Measurements from ENCODE around the gene TNNI2.
A peak's percentile ranks its signal among the peaks of the same experiment; 100 is the strongest.
"Not testable (repeated sequence)": the region's sequence is repeated elsewhere in the genome, so short reads cannot be mapped to it uniquely, and the experiment has no call there.

The TNNI2 gene

DNA sequence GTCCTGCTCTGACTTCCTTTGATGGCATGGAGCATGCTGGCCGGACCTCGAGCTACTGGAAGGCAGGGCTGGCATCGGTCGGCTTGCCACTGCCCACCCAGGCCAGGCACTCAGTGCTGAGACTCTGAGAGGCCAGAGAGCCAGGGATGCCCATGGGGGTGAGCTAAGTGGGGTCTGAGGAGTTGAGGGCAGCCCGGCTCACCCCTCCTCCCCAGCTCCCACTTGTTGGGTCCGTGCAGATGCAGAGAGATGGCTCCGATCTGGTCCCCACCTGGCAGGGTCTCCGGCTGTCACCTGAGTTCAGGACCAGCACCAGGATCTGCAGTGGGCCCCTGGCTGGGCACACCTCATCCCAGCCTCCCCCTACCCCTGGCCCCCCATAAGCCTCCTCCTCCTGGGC, 27.4 kb downstream of the TNNI2 start:
- no peak for TF ChIP-seq JUND (IDR thresholded peaks at IDR 0.05; ENCODE audit: low read depth)
- in situ Hi-C loops (cut with HindIII; ENCODE audit: low pct_unique_long_range_greater_than_20kb, low sequenced_read_pairs), result no loop called here
- DNase-seq (ENCODE audit: low read depth in 1 of 2, low spot score in 1 of 2), result no peak

DNA sequence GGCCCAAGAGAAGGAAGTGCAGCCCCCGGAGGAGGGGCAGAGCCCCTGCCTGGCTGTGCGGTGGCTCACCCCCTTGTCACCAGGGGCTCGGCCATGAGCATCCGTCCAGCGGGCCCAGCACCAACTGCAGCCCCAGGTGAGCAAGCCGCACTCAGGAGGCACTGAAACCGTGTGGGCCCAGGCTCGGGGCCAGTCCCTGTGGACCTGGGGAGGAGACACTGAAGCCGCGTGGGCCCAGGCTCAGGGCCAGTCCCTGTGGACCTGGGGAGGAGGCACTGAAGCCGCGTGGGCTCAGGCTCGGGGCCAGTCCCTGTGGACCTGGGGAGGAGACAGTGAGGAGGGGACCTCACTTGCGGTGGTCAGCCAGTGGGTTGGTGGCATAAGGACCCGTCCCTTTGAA, 28.0 kb downstream of the TNNI2 start:
- no peak for DNase-seq (ENCODE audit: low read depth in 1 of 2, low spot score in 1 of 2)
- in situ Hi-C loops (cut with HindIII; ENCODE audit: low pct_unique_long_range_greater_than_20kb, low sequenced_read_pairs), result no loop called here
- no peak for TF ChIP-seq JUND (IDR thresholded peaks at IDR 0.05; ENCODE audit: low read depth)

DNA sequence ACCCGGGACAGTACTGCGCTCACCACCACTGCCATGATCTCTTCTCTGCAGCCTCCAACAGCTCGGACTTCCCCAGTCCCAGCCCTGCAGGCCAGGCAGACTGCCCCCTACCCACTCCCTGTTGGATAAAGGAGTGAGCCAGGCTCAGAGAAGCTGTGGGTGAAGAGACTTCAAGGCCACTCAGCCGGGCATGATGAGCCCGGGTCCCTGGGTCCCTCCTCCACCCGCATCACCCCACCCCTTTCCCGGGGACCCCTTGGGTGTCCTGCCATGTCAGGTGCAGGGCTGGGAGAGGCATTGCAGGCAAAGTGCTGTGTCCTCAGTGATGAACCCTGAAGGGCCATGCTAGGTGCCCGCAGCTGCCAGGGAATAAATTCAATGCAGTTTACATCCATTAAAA, 28.6 kb downstream of the TNNI2 start:
- TF ChIP-seq JUND (IDR thresholded peaks at IDR 0.05; ENCODE audit: low read depth), result no peak
- no peak for DNase-seq (ENCODE audit: low read depth in 1 of 2, low spot score in 1 of 2)
- in situ Hi-C loops (cut with HindIII; ENCODE audit: low pct_unique_long_range_greater_than_20kb, low sequenced_read_pairs), result no loop called here

DNA sequence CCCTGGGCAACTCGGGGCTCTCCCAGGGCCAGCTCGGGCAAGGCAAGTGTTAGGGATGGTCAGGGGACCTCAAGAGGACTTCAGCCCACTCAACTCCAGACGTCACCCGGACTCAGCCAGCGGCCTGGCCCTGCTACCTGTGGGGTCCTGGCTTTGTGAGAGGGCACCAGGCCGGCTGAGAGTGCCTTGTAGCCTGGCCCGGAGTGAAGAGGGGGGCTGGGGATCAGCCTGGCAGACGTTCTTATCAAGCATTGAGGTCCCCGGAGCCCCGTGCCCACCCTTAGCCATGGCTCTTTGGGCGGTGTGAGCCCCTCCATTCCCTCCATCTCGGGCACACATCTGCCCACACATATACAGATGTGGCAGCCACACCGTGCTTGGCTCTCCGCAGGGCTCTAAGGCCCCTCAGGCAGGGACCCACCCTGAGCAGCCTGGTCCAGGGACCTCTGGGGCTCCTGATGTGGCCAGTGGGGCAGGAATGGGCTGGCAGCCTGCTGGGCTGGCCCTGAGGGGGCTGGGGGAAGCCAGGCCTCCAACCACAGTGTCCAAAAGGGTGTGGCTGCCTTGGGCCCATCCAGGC, 29.4 kb downstream of the TNNI2 start:
- TF ChIP-seq JUND (IDR thresholded peaks at IDR 0.05; ENCODE audit: low read depth), result no peak
- no peak for DNase-seq (ENCODE audit: low read depth in 1 of 2, low spot score in 1 of 2)
- in situ Hi-C loops (cut with HindIII; ENCODE audit: low pct_unique_long_range_greater_than_20kb, low sequenced_read_pairs), result no loop called here

DNA sequence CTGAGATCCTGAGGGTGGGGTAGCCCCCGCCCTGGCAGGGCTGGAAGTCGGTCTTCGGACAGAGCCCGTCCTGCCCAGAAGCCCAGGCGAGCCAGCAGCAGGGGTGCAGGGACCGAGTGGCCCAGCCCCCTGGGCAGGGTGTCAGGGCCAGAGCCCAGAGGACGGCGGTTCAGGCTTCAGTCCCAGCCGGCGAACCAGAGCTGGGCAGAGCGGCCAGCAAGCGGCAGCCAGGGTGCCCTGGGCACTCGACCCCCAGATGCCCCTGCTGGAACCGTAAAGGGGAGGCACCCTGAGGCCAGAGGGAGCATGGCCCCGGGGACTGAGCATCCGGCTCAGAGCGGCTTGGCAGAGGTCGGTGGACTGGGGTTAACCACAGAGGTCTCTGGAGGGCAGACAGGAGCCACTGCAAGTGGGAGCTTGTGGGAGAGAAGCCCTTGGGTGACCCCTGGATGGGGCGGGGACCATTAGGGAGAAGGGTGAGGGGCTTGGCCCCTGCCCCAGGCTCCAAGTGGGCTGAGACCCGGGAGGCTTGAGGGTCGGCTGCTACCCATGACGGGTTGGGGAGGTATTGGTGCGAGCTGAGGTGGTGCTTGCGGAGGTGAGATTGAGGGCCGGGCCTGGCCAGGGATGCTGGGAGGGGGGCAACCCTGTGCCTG, 30.0 kb downstream of the TNNI2 start:
- in situ Hi-C loops (cut with HindIII; ENCODE audit: low pct_unique_long_range_greater_than_20kb, low sequenced_read_pairs), result no loop called here
- DNase-seq (ENCODE audit: low read depth in 1 of 2, low spot score in 1 of 2), result no peak
- TF ChIP-seq JUND (IDR thresholded peaks at IDR 0.05; ENCODE audit: low read depth), result no peak

DNA sequence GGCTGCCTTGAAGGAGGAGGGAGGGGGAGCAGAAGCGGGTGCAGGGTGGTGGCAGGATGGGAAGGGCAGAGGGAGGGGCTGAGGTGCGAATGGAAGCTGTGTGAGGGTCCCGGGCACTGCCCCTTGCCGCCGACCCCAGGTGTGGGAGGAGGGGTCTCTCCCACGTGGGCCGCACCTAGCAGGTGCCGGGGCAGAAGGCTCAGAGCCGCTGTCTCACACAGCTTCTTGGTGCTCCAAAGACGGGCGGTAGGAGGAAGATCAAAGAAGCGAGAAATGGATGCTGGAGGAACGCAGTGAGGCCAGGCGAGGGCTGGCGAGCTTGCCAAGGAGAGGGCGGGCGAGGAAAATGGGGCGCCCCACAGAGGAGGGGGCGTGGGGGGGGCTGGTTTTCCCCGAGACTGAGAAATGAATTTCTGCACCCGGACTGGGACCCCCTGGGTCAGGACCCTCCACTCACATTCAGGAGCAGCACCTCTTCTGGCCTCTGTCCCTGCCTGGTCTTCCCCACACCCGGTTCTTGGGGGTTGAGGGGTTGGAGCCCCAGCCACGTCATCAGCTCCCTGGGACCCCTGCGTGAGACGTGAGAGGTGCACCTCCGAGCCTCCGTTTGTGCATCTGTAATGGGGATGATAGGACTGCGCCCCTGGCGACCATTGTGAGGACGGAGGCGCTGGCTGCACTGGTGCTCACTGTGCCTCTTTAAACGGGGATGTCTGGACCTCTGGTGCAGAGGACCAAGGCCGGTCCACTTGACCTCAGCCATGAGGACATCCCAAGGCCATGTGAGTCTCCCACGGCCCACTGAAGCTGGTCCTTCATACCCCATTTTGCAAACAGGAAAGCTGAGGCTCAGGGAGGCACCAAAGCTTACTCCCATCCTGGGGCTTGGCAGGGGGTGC, 30.9 kb downstream of the TNNI2 start:
- in situ Hi-C loops (cut with HindIII; ENCODE audit: low pct_unique_long_range_greater_than_20kb, low sequenced_read_pairs), result no loop called here
- no peak for TF ChIP-seq JUND (IDR thresholded peaks at IDR 0.05; ENCODE audit: low read depth)
- DNase-seq (ENCODE audit: low read depth in 1 of 2, low spot score in 1 of 2), result peak; percentile 49 to 77

DNA sequence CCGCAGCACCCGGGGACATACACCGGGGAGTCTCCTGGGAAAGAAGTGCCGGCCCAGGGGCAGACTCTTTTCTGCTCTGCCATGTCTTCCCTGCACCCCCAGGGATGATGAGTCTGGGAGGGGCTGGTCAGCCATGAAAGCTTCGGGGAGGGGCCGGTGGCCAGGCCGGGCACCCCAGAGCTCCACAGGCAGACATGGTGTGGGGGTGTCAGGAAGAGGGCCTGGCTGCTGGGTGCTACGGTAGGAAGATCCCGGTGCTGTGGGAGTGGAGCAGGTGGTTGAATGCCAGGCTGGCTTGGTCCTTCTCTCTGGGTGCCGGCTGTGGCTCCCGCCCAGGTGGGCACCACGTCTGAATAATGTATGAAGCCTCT, 31.5 kb downstream of the TNNI2 start:
- no peak for DNase-seq (ENCODE audit: low read depth in 1 of 2, low spot score in 1 of 2)
- no peak for TF ChIP-seq JUND (IDR thresholded peaks at IDR 0.05; ENCODE audit: low read depth)
- in situ Hi-C loops (cut with HindIII; ENCODE audit: low pct_unique_long_range_greater_than_20kb, low sequenced_read_pairs), result no loop called here

DNA sequence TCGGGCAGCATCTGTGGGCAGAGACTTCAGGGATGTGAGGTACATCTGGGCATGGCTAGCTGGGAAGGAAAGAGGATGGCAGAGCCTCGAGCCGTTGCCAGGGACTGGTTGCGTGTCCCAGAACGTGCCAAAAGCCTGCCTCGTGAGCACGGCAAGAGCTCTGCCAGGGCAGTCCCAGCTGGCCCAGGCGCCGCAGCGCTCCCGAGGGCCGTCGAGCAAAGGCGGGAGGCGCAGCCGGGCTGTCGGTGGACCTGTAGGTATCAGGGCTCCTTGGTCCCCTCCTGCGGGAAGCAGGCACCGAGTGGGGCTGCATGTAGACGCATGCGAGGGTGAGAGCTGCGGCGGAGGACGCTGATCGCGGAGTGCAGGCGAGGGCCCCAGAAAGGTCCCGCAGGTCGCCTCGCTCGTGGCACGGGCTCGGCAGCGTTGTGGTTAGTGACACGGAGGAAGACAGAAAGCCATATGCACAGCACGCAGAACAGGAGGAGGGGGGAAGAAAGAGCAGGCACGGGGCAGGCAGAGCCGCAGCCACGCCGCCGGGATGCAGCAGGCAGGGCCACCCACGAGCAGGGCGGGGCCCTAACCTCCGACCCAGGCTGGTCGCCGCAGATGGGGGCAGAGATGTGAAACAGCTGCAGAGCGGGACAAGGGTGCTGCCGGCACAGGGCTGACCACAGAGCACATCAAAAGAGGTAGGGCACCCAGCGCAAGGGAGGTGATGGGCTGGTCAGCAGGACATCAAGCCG, 32.1 kb downstream of the TNNI2 start:
- in situ Hi-C loops (cut with HindIII; ENCODE audit: low pct_unique_long_range_greater_than_20kb, low sequenced_read_pairs), result no loop called here
- DNase-seq (ENCODE audit: low read depth in 1 of 2, low spot score in 1 of 2), result no peak

DNA sequence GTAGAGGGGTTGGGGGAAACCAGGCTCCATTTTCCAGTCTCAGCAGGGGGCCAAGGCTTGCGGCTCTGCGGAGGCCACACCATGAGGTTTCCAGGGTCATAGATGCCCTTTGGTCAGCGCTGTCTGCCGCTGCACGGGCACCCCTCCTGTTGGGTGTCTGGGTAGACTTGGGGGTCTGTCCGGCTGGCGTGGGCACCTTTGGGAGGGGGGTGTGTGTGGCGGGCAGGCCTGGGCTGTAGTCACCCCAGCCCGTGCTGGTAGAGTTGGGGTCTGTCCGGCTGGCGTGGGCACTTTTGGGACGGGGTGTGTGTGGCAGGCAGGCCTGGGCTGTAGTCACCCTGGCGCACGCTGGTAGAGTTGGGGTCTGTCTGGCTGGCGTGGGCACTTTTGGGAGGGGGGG, 32.8 kb downstream of the TNNI2 start:
- in situ Hi-C loops (cut with HindIII; ENCODE audit: low pct_unique_long_range_greater_than_20kb, low sequenced_read_pairs), result no loop called here
- no peak for TF ChIP-seq JUND (IDR thresholded peaks at IDR 0.05; ENCODE audit: low read depth)
- DNase-seq (ENCODE audit: low read depth in 1 of 2, low spot score in 1 of 2), result no peak

More for the DNA sequence above, 32.1 kb downstream of the TNNI2 start:
- TF ChIP-seq JUND (IDR thresholded peaks at IDR 0.05; ENCODE audit: low read depth), result no peak

DNA sequence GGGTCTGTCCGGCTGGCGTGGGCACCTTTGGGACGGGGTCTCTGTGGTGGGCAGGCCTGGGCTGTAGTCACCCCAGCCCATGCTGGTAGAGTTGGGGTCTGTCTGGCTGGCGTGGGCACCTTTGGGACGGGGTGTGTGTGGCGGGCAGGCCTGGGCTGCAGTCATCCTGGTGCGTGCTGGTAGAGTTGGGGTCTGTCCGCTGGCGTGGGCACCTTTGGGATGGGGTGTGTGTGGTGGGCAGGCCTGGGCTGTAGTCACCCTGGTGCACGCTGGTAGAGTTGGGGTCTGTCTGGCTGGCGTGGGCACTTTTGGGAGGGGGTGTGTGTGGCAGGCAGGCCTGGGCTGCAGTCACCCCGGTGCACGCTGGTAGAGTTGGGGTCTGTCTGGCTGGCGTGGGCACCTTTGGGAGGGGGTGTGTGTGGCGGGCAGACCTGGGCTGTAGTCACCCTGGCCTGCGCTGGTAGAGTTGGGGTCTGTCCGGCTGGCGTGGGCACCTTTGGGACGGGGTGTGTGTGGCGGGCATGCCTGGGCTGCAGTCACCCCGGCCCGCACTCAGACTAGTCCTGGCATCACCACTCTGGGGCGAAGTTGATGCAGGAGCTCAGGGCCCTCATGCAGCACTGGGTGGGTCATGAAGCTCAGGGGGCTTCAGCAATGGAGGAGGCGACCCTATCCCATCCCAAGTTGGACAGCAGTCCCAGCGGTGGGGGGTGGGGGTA, 33.6 kb downstream of the TNNI2 start:
- in situ Hi-C loops (cut with HindIII; ENCODE audit: low pct_unique_long_range_greater_than_20kb, low sequenced_read_pairs), result no loop called here
- no peak for TF ChIP-seq JUND (IDR thresholded peaks at IDR 0.05; ENCODE audit: low read depth)
- no peak for DNase-seq (ENCODE audit: low read depth in 1 of 2, low spot score in 1 of 2)

DNA sequence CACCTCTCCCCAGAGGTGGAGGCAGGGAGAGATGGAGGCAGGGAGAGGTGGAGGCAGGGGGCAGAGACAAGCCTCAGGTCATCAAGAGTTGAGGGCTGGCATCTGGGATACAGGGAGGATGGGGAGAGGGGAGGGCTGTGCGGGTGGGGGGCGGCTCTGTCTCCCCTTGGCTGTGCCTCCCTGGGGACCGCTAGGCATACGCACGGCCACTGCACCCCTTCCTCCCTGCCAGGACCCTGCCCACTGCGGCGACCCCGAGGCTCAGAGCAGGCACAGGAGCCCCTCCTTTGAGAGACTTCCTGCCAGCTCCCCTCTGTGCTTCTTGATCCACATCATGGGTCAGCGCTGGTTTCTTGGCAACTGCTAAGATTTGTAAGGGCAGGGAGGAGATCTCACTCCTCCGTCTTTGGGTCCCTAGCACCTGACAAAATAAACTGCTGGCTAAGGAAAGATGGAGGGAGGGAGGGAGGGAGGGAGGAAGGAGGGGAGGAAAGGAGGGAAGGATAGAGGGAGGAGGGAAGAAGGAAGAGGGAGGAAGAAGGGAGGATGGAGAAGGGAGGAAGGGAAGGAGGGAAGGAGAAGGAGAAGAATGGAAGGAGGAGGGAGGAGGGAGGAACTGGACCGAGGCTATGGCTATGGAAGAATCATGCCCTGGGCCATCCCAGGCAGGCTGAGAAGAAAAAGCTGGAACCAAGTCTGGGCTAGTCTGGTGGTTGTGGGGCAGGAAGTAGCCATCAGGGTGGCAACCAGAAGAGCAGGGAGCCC, 34.4 kb downstream of the TNNI2 start:
- no peak for TF ChIP-seq JUND (IDR thresholded peaks at IDR 0.05; ENCODE audit: low read depth)
- in situ Hi-C loops (cut with HindIII; ENCODE audit: low pct_unique_long_range_greater_than_20kb, low sequenced_read_pairs), result no loop called here
- DNase-seq (ENCODE audit: low read depth in 1 of 2, low spot score in 1 of 2), result peak in 1 of 2 experiments; percentile 34

DNA sequence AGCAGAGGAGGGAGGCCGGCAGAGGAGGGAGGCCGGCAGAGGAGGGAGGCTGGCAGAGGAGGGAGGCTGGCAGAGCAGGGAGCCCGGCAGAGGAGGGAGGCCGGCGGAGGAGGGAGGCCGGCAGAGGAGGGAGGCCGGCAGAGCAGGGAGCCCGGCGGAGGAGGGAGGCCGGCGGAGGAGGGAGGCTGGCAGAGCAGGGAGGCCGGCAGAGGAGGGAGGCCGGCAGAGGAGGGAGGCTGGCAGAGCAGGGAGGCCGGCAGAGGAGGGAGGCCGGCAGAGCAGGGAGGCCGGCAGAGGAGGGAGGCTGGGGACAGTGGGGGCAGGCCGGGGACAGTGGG, 35.0 kb downstream of the TNNI2 start:
- in situ Hi-C loops (cut with HindIII; ENCODE audit: low pct_unique_long_range_greater_than_20kb, low sequenced_read_pairs); DNase-seq (ENCODE audit: low read depth in 1 of 2, low spot score in 1 of 2): not testable (repeated sequence)

DNA sequence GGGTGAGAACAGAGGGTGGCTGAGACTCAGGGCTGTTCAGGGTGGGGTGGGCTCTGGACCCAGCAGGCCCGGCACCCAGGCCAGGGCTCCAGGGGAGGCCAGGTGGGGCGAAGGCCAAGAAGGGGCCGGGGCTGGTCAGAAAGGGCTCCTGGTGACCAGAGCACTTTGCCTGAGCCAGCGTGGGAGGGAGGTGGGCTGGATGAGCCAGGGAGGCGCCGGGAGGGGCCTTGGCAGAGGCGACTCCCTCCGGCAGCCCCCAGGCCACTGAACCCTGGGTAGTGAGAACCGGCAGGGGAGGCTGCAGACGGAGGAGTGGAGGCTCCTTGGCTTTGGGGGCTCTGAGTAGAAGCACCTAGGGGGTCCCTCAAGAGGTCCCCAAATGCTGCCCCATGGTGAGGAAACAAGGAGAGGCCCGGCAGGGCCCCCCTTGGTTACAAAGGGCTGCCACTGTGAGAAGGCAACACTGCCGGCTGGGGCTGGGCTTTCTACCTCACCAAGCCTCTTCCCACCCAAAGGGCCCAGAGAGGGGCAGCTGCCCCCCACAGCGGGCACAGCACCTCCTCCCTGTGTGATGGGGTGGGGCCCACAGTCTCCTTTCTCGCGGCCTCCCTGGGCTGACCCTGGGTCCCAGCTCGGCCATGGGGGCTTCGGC, 35.8 kb downstream of the TNNI2 start:
- in situ Hi-C loops (cut with HindIII; ENCODE audit: low pct_unique_long_range_greater_than_20kb, low sequenced_read_pairs), result not testable (repeated sequence)

More for the DNA sequence above, 35.8 kb downstream of the TNNI2 start:
- DNase-seq (ENCODE audit: low read depth in 1 of 2, low spot score in 1 of 2), result not testable (repeated sequence)
